B cell (primary cell): ENCODE results near the gene KCND2. TPM values are rescaled to one million over a fixed set of nuclear protein-coding genes. Genes with fewer than 3 reads are reported as not detected.

Experiments
- ATAC-seq: fragments of 200-7000 bp; cut with Tn5 transposase; one replicate; pipeline ENCODE4 v1.10.0; 2021; ENCODE audit warnings: low read depth, mild to moderate bottlenecking, moderate number of reproducible peaks, moderate library complexity
- CTCF ChIA-PET: fragments of 350-600 bp; sonication (Branson Sonifier 250); formaldehyde crosslinking; loops from one replicate; lab custom pipeline; 2021; ENCODE audit warnings: antibody characterized with exemption, inconsistent platforms; lab: Charles Lee
- POLR2A ChIA-PET: fragments of 350-600 bp; sonication (Branson Sonifier 250); formaldehyde crosslinking; loops from one replicate; lab custom pipeline; 2021; ENCODE audit warnings: antibody characterized with exemption; lab: Charles Lee
- DNase-seq: peaks from one replicate; pipeline ENCODE4 v3.0.0; 2013
- H2AFZ ChIP-seq: 2 replicates; pipeline ENCODE4 v1.6.1; 2012; ENCODE audit warnings: mild to moderate bottlenecking, low read depth, low read length; ENCODE audit not compliant: insufficient read depth, poor library complexity, severe bottlenecking
- H3K27ac ChIP-seq, 2 donors: 1 replicate in 1 of 2; 2 replicates in 1 of 2; pipeline ENCODE4 v1.5.1; 2012 to 2013; ENCODE audit warnings: low read length in 2 of 2, mild to moderate bottlenecking in 2 of 2, moderate library complexity in 1 of 2
- H3K27me3 ChIP-seq, 4 experiments: fragments of 200-600 bp in 1 of 4; sonication (generic) in 1 of 4; replicated peaks in 1 of 4; 1 replicate in 2 of 4; 2 replicates in 2 of 4; pipeline versions ENCODE4 v1.6.1 to v1.7.0; 2013 to 2016; ENCODE audit warnings: low read length in 3 of 4, mild to moderate bottlenecking in 2 of 4, mixed read lengths in 1 of 4, moderate library complexity in 1 of 4; ENCODE audit not compliant: insufficient read depth in 4 of 4, control insufficient read depth in 3 of 4; ENCODE audit errors: control extremely low read depth in 1 of 4
- H3K36me3 ChIP-seq, 2 experiments: replicated peaks in 1 of 2; 1 replicate in 1 of 2; 2 replicates in 1 of 2; pipeline versions ENCODE4 v1.6.1 to v1.7.1; 2013; ENCODE audit warnings: low read length in 1 of 2; ENCODE audit not compliant: insufficient read depth in 2 of 2, control insufficient read depth in 1 of 2; ENCODE audit errors: control extremely low read depth in 1 of 2, extremely low read depth in 1 of 2
- H3K4me1 ChIP-seq, 2 donors: fragments of 200-600 bp in 1 of 2; sonication (generic) in 1 of 2; 1 replicate in 1 of 2; 2 replicates in 1 of 2; pipeline versions ENCODE4 v1.5.1 to v1.6.1; 2013 to 2017; ENCODE audit warnings: low read length in 2 of 2; ENCODE audit not compliant: control insufficient read depth in 2 of 2, insufficient read depth in 2 of 2
- H3K4me2 ChIP-seq: replicated peaks from 2 replicates; pipeline ENCODE3; 2012; ENCODE audit warnings: mild to moderate bottlenecking, low read depth, low read length; ENCODE audit not compliant: poor library complexity, severe bottlenecking
- H3K4me3 ChIP-seq, 5 experiments: fragments of 200-600 bp in 1 of 5; sonication (generic) in 1 of 5; 1 replicate in 3 of 5; 2 replicates in 2 of 5; pipeline versions ENCODE4 v1.5.1 to v1.7.0; 2011 to 2016; ENCODE audit warnings: low read length in 4 of 5, mild to moderate bottlenecking in 4 of 5, low read depth in 2 of 5, control low read depth in 1 of 5, moderate library complexity in 1 of 5; ENCODE audit not compliant: insufficient read depth in 1 of 5; ENCODE audit errors: control extremely low read depth in 1 of 5, extremely low read depth in 1 of 5
- H3K79me2 ChIP-seq: fragments of 200-600 bp; sonication (generic); one replicate; pipeline ENCODE4 v1.6.0; 2016; ENCODE audit warnings: low read length; ENCODE audit not compliant: control insufficient read depth, insufficient read depth
- H3K9ac ChIP-seq: fragments of 200-600 bp; sonication (generic); 2 replicates; pipeline ENCODE4 v1.6.1; 2017; ENCODE audit warnings: mild to moderate bottlenecking, low read length, moderate library complexity
- H3K9me3 ChIP-seq, 3 donors: one replicate each; pipeline versions ENCODE4 v1.6.1 to v1.7.1; 2013; ENCODE audit warnings: low read length in 2 of 3; ENCODE audit not compliant: control insufficient read depth in 2 of 3, insufficient read depth in 1 of 3; ENCODE audit errors: control extremely low read depth in 1 of 3
- H4K20me1 ChIP-seq: 2 replicates; pipeline ENCODE4 v1.6.0; 2012; ENCODE audit warnings: mild to moderate bottlenecking, low read length; ENCODE audit not compliant: insufficient read depth, control insufficient read depth, poor library complexity, severe bottlenecking
- H3K27ac Mint-ChIP-seq: one replicate; pipeline ENCODE4 v1.8.0; 2021; ENCODE audit warnings: mixed read lengths
- H3K27me3 Mint-ChIP-seq: one replicate; pipeline ENCODE4 v1.8.0; 2021; ENCODE audit warnings: mixed read lengths
- H3K4me1 Mint-ChIP-seq: one replicate; pipeline ENCODE4 v1.8.0; 2021; ENCODE audit warnings: mixed read lengths
- H3K4me3 Mint-ChIP-seq: one replicate; pipeline ENCODE4 v1.8.0; 2021; ENCODE audit warnings: mixed read lengths
- H3K9me3 Mint-ChIP-seq: one replicate; pipeline ENCODE4 v1.8.0; 2022; ENCODE audit warnings: mixed read lengths; ENCODE audit not compliant: insufficient read depth
- WGBS: methylation state at CpG from one replicate; pipeline ENCODE4 v1.1.5; 2013; ENCODE audit warnings: missing lambda C conversion rate; ENCODE audit not compliant: insufficient coverage; 5-methylcytosine and 5-hydroxymethylcytosine counted together
- intact Hi-C: fragments of 100-400 bp; cut with micrococcal nuclease; formaldehyde crosslinking; loops from one replicate; pipeline ENCODE4 v1.10.0; 2022
- polyA plus RNA-seq: library from polyadenylated mRNA; depleted of rRNA; stranded (reverse); fragments of >200 nt; gene quantifications from 2 replicates; pipeline ENCODE4 v1.2.3, GENCODE V29; 2012
- total RNA-seq, 2 donors: library from RNA; stranded (reverse); fragments of 120-200 nt in 1 of 2; gene quantifications; 1 replicate in 1 of 2; 2 replicates in 1 of 2; pipeline versions ENCODE4 v1.2.3 to v1.2.4, GENCODE V29; 2013 to 2022
- TF ChIP-seq, protein P1 (sequence below): fragments of 200-600 bp; IDR thresholded peaks from one replicate; pipeline ENCODE4 v1.8.0; 2022; ENCODE audit warnings: antibody characterized with exemption, mild to moderate bottlenecking

KCND2 gene
- total and polyA plus RNA-seq, 2 donors (not counting 1 experiment from before 2014, with no cell fraction given): not detected

- no peak overlapping the region for H3K4me2 ChIP-seq
- H3K4me3 ChIP-seq: no peak overlapping the region
- H4K20me1 ChIP-seq: no peaks in the 10 kb centered on the region
- no peak for DNase-seq
- no peak overlapping the region for H3K27ac ChIP-seq
- H3K79me2 ChIP-seq: no peaks in the 10 kb centered on the region
- no peaks in the 10 kb centered on the region for H3K36me3 ChIP-seq
- H3K9ac ChIP-seq: no peak overlapping the region
- no peaks in the 10 kb centered on the region for H3K27me3 ChIP-seq
- no peak for ATAC-seq
- Mint-ChIP-seq H3K4me3 (no peak overlapping the region), H3K27me3 (no peaks in the 10 kb centered on the region), H3K27ac (no peak overlapping the region), H3K4me1 (no peaks in the 10 kb centered on the region), H3K9me3 (no peaks in the 10 kb centered on the region)
- ChIA-PET POLR2A (no interaction called here), CTCF (no interaction called here)
- TF ChIP-seq, protein P1, sequence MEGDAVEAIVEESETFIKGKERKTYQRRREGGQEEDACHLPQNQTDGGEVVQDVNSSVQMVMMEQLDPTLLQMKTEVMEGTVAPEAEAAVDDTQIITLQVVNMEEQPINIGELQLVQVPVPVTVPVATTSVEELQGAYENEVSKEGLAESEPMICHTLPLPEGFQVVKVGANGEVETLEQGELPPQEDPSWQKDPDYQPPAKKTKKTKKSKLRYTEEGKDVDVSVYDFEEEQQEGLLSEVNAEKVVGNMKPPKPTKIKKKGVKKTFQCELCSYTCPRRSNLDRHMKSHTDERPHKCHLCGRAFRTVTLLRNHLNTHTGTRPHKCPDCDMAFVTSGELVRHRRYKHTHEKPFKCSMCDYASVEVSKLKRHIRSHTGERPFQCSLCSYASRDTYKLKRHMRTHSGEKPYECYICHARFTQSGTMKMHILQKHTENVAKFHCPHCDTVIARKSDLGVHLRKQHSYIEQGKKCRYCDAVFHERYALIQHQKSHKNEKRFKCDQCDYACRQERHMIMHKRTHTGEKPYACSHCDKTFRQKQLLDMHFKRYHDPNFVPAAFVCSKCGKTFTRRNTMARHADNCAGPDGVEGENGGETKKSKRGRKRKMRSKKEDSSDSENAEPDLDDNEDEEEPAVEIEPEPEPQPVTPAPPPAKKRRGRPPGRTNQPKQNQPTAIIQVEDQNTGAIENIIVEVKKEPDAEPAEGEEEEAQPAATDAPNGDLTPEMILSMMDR: no peak
- no peaks in the 10 kb centered on the region for H3K4me1 ChIP-seq
- WGBS: no CpG with 5 or more reads among the region's 3 CpGs
- H2AFZ ChIP-seq: no peak overlapping the region
- intact Hi-C loops: no loop called here
- no peaks in the 10 kb centered on the region for H3K9me3 ChIP-seq
Observed at GRCh38 chr7:120227255-120227654, 45.7 kb upstream of the KCND2 start.

DNA sequence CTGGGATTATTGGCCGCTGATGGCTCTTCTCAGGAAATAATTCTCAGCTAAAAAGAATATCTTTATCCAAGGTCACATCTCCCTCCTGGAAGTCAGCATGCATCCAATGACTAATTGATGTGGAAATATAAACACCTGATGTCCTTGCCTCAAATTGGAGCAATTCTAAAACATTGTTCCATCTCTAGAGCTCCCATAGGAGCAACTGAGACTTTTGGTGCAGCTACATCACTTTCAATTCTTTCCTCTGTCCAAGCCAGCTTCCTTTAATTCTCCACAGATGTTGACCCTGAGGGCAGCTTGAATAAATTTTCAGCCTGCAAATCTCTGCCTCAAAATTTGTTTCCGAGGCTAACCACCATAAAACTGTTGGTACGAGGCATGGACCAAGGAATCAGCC lies 43.9 kb upstream of the KCND2 start:
- no peaks in the 10 kb centered on the region for H3K9me3 Mint-ChIP-seq
- no peaks in the 10 kb centered on the region for H4K20me1 ChIP-seq
- no peaks in the 10 kb centered on the region for H3K9me3 ChIP-seq
- TF ChIP-seq, protein P1: no peak
- H2AFZ ChIP-seq: no peak overlapping the region
- no peaks in the 10 kb centered on the region for H3K27me3 Mint-ChIP-seq
- ChIA-PET CTCF (no interaction called here), POLR2A (no interaction called here)
- no peak for ATAC-seq
- no peaks in the 10 kb centered on the region for H3K79me2 ChIP-seq
- no peak overlapping the region for H3K9ac ChIP-seq
- no peak overlapping the region for H3K4me3 ChIP-seq
- H3K4me1 ChIP-seq: no peaks in the 10 kb centered on the region
- DNase-seq: no peak
- H3K27ac Mint-ChIP-seq: no peak overlapping the region
- intact Hi-C loops: no loop called here
- no peak overlapping the region for H3K4me2 ChIP-seq
- no peaks in the 10 kb centered on the region for H3K36me3 ChIP-seq
- H3K27me3 ChIP-seq: no peaks in the 10 kb centered on the region
- no peaks in the 10 kb centered on the region for H3K4me1 Mint-ChIP-seq
- no peak overlapping the region for H3K27ac ChIP-seq
- H3K4me3 Mint-ChIP-seq: no peak overlapping the region
- 100% methylated on average over 1 of the region's 3 CpGs for WGBS
